Mononuclear cell (primary cell): ENCODE results near the gene UBE2S. TPM values are rescaled to one million over a fixed set of nuclear protein-coding genes. Genes with fewer than 3 reads are reported as not detected.
"Not testable (repeated sequence)": the region's sequence is repeated elsewhere in the genome, so short reads cannot be mapped to it uniquely, and the experiment has no call there.

Source experiments
- H3K27me3 ChIP-seq: 2 replicates; pipeline ENCODE4 v1.6.0; 2011; ENCODE audit warnings: low read length, control low read depth; ENCODE audit not compliant: insufficient read depth
- H3K4me1 ChIP-seq: 2 replicates; pipeline ENCODE4 v1.5.1; 2011; ENCODE audit warnings: mild to moderate bottlenecking, low read length, control low read depth; ENCODE audit not compliant: insufficient read depth
- H3K4me3 ChIP-seq: 2 replicates; pipeline ENCODE4 v1.5.1; 2011; ENCODE audit warnings: mild to moderate bottlenecking, low read length, moderate library complexity
- H3K9me3 ChIP-seq: 2 replicates; pipeline ENCODE4 v1.5.1; 2011; ENCODE audit warnings: low read depth, mild to moderate bottlenecking, control low read depth, low read length
- total RNA-seq: library from RNA; depleted of rRNA; stranded (reverse); fragments of >200 nt; gene quantifications from one replicate; pipeline ENCODE4 v1.2.3, GENCODE V29; 2012

The UBE2S gene
- 20.7 TPM for total RNA-seq

DNA sequence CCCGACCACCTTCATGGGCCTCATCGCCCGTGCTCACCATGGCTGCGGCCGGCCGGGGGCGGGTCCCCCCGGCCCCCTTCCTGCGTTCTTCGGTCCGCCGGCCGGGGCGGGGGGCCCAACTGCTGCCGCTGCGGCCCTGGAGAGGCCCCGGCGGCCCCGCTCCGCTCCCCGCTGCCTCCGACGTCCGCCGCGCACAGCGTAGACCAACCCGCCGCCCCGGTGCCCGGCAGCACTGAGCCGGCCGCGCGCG is at the start of gene UBE2S:
Gene UBE2S, minus strand, starts transcription at position 239 of the 250 bp plus-strand sequence. Its CDS starts 199 bp downstream, at position 40.
- peak within 1 kb of the TSS; percentile 79 for H3K4me3 ChIP-seq
- H3K27me3 ChIP-seq, H3K9me3 ChIP-seq: not testable (repeated sequence)
- H3K4me1 ChIP-seq = peaks cover 25% of the 10 kb centered on the region

DNA sequence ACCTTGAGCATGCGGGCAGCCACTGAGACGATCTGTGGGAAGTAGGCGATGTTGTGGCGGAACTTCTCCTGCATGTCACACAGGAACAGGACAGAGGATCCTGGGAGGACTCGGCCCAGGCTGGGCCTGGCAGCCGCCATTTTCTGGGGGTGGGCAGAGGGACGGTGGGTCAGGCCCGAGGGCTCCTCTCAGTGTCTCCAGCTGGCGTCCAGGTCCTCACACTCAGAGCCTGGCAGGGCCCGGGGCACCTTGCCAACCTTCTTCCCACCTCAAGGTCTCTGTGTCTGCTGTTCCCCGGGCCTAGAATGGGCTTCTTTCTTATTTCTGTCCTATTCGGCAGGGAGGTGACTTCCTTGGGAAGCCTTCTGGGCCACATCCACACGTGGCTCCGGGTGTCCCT is 48.8 kb upstream of the UBE2S start:
- Histone ChIP-seq H3K9me3 (no peaks in the 10 kb centered on the region), H3K4me3 (no peak overlapping the region), H3K4me1 (peaks cover 16% of the 10 kb centered on the region), H3K27me3 (peaks cover 6% of the 10 kb centered on the region)

DNA sequence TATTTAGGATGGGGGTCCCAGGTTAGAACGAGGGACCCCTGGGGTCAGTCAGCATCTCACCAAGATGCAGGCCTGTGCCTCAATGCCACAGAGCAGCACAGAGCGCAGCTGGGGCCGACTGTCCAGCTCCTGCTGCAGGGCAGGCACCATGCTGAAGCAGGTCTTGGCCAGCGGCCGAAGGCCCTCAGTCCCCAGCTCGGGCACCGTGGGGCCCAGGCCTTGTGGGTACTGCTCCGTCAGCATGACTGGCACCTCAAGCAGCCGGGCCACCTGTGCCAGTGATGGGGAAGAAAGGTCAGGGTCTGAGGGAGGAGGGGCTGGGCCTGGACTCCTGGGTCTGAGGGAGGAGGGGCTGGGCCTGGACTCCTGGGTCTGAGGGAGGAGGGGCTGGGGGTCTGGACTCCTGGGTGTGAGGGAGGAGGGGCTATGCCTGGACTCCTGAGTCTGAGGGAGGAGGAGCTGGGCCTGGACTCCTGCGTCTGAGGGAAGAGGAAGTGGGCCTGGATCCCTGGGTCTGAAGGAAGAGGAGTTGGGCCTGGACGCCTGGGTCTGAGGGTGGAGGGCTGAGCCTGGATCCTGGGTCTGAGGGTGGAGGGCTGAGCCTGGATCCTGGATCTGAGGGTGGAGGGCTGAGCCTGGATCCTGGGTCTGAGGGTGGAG is 48.1 kb upstream of the UBE2S start:
- Histone ChIP-seq H3K4me1 (peaks cover 10% of the 10 kb centered on the region), H3K27me3 (peaks cover 6% of the 10 kb centered on the region), H3K4me3 (no peak overlapping the region), H3K9me3 (no peaks in the 10 kb centered on the region)

DNA sequence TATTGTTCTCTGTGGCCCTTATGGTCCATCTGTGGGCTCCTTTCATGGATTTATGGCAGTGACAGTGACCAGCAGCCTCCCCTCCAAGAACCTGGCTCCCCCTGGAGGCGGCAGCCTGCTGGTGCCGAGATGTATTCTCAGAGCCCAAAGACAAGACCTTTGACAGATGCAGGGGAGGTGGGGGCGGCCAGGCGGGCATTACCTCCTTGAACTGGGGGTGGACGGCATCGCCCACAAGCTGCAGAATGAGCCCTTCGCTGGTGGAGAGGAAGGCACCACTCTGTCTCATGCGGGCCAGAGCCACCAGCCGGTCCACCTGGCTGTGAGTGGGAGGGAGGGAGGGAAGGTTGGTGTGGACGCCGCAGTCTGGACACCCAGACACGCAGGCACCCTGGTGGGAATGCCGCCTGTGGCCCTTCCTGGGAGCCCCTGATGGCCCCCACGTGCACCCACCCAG is 47.2 kb upstream of the UBE2S start:
- peaks cover 5% of the 10 kb centered on the region for H3K4me1 ChIP-seq
- peaks cover 11% of the 10 kb centered on the region for H3K27me3 ChIP-seq
- H3K4me3 ChIP-seq = no peak overlapping the region
- no peaks in the 10 kb centered on the region for H3K9me3 ChIP-seq

GRCh38 chr19:55453511-55454260 is 46.1 kb upstream of the UBE2S start:
- Histone ChIP-seq H3K27me3 (peaks cover 18% of the 10 kb centered on the region), H3K9me3 (no peaks in the 10 kb centered on the region), H3K4me3 (no peak overlapping the region), H3K4me1 (peaks cover 5% of the 10 kb centered on the region)

DNA sequence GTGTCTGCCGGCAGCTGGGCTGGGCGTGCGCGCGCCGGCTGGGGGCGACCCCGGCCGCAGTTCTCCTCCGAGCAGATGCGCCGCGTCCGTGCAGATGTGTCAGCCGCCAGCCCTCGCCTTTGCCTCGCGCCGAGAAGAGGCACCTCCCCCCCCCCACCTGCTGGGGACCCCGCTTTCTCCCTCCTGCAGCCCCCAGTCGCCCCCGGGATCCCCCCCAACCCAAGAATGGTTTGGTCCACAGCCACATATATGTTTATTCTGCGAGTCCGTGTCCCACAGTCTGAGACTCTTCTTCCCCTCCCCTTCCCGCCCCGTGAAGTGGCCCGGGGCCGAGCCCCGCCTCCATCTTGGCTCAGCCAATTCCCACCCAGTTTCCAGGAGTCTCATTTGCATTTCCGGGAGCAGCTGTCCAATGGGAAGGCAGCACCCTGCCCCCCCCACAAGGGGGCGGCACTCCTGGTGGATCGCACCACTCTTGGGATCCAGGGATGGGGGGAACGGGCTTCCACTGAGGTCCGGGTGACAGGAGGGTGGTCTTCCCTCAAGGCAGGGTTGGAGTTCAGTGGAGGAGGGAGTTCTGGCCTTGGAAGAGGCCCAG is 45.3 kb upstream of the UBE2S start:
- no peaks in the 10 kb centered on the region for H3K9me3 ChIP-seq
- H3K4me3 ChIP-seq = no peak overlapping the region
- peaks cover 18% of the 10 kb centered on the region for H3K27me3 ChIP-seq
- H3K4me1 ChIP-seq = peaks cover 5% of the 10 kb centered on the region

DNA sequence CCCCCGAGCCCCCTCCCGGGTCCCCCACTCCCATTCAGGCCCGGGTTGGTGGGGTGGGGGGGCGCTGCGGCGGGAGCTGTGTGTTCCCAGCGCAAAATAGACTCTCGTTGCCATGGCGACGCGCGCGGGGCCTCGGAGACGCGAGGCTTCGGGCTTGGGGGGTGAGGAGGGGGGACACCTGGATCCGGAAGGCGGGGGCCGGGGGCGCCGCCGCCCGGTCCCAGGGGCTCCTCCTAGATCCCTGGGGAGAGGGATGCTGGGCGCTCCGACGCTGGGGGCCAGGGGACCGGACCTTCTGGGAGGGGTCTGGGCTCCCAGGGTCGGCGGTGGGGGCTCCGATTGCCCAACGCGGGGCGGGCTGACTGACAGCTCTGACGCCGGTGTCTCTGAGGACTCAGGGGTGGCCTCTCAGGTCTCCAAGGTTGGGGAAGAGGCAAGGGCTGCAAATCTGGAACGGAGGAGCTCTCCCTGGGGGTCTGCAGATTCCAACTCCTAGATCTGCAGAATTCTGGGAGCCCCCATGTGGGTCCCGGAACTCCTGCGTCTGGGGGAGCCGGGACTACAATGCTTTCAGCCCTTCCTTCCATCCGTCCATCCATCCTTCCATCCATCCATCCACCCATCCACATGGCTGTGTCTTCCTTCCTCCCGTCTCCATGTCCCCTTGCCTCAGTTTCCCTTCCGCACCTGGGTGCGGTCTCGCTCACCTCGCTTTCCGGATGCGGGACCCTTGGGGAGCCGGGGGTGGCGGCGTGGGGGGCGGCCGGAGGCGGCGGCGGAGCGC is 44.6 kb upstream of the UBE2S start:
- peaks cover 5% of the 10 kb centered on the region for H3K4me1 ChIP-seq
- no peak overlapping the region for H3K4me3 ChIP-seq
- peaks cover 18% of the 10 kb centered on the region for H3K27me3 ChIP-seq
- H3K9me3 ChIP-seq = no peaks in the 10 kb centered on the region

- Histone ChIP-seq H3K27me3 (peaks cover 18% of the 10 kb centered on the region), H3K4me1 (peaks cover 5% of the 10 kb centered on the region), H3K4me3 (no peak overlapping the region), H3K9me3 (no peaks in the 10 kb centered on the region)
These were observed 43.8 kb upstream of the UBE2S start for GRCh38 chr19:55451163-55451964.

DNA sequence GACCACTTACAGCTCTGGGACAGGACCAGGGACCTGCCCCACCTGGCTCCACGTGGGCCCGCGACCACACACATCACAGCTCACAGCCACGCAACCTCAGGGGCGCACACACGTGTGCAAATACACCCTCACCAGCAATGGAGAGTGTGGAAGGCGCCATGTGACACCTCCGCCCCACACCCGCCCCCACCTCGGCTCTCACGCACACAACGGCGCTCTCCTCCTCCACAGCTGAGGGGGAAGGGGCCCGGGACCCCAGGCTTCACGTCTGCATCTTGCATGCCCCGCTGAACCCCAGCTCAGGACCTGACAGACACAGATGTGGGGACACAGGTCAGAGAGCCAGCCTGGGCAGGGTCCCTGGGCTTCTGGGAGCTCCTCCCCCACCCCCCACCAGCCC is 41.9 kb upstream of the UBE2S start:
- Histone ChIP-seq H3K27me3 (peaks cover 26% of the 10 kb centered on the region), H3K4me1 (peaks cover 5% of the 10 kb centered on the region), H3K4me3 (no peak overlapping the region), H3K9me3 (no peaks in the 10 kb centered on the region)

DNA sequence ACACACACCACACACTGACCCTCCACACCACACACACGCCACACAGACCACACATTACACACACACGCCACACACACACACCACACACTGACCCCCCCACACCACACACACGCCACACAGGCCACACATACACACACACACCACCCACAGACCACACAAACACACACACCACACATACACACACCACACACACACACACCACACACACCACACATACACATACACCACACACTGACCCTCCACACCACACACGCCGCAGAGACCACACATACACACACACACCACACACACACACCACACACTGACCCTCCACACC is 40.5 kb upstream of the UBE2S start:
- H3K27me3 ChIP-seq = peaks cover 37% of the 10 kb centered on the region
- not testable (repeated sequence) for H3K9me3 ChIP-seq, H3K4me3 ChIP-seq, H3K4me1 ChIP-seq

DNA sequence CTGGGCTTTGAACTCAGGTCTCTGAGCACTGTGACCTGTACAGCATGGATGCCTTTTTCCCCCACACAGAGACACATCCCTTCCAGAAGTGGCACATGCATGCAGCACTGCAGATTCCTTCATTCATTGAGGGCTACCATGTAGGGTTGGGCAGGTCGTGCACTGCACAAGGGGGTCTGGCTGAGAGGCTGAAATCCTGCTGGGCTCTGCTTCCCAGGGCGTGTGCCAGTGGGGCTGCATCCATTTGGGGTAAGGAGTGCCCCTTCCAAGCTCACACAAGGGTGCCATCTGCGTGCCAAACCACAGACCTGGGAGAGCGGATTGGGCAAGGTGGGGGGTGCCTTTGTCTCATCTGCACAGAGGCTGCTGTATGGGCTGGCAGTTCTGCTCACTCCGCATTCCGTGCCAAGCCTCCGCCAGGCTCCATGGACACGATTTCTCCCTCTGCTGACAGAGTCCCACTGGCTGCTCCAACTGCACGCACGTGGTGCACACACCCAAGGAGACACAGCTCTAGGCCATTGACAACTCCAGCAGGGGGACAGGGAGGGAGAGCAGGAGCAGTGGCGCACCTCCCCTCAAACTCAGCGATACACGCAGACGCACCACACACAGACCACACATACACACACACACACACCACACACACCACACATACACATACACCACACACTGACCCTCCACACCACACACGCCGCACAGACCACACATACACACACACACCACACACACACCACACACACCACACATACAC is 40.0 kb upstream of the UBE2S start:
- Histone ChIP-seq H3K27me3 (peaks cover 37% of the 10 kb centered on the region), H3K4me3 (no peak overlapping the region), H3K4me1 (peaks cover 5% of the 10 kb centered on the region), H3K9me3 (no peaks in the 10 kb centered on the region)

DNA sequence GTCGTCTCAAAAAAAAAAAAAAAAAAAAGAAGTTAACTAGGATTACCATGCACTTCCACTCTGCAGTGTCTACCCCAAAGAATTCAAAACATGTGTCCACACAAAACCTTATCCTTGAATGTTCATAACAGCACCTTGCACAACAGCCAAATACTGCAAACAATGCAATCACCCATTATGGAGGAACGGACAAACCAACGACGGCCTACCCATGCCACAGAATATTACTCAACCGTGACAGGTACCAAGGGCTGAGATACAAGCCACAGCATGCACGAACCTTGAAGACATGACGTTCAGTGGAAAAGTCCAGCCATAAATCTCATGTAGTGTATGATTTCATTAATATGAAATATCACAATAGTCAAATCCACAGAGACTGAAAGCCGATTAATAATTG is 38.5 kb upstream of the UBE2S start:
- peaks cover 10% of the 10 kb centered on the region for H3K4me1 ChIP-seq
- no peaks in the 10 kb centered on the region for H3K9me3 ChIP-seq
- H3K27me3 ChIP-seq = peaks cover 41% of the 10 kb centered on the region
- H3K4me3 ChIP-seq = no peak overlapping the region

GRCh38 chr19:55444646-55445045 is 37.1 kb upstream of the UBE2S start:
- H3K4me1 ChIP-seq = peaks cover 20% of the 10 kb centered on the region
- H3K9me3 ChIP-seq = no peaks in the 10 kb centered on the region
- H3K27me3 ChIP-seq = peaks cover 48% of the 10 kb centered on the region
- no peak overlapping the region for H3K4me3 ChIP-seq

DNA sequence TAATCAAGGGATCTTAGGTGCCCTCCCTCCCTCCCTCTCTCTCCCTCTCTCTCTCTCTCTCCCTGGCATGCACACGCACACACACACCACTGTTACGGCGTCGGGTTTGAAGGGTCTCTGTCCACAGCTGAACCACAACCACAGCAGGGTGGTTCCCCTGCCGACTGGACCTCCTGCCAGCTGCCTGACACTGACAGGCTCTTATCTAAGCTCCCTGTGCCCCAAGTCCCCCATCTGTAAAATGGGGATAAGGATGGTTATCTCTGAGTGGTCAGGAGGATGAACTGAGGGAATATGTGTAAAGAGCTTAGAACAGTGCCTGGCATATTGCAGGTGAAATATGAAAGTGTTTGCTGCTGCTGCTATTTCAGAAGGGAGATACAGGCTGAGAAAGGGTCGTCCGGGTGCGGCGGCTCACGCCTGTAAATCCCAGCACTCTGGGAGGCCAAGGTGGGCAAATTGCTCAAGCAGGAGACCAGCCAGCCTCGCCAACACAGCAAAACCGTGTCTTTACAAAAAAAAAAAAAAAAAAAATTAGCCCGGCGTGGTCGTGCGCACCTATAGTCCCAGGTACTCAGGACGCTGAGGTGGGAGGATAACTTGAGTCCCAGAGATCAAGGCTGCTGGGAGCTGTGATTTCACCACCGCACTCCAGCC is 36.4 kb upstream of the UBE2S start:
- Histone ChIP-seq H3K4me1 (peaks cover 20% of the 10 kb centered on the region), H3K27me3 (peaks cover 48% of the 10 kb centered on the region)

More for the DNA sequence above, 36.4 kb upstream of the UBE2S start:
- Histone ChIP-seq H3K9me3 (no peaks in the 10 kb centered on the region), H3K4me3 (no peak overlapping the region)
